NB4 (cell line): ENCODE measurements around the gene A4GALT.

Source experiments
- MYC ChIP-seq: IDR thresholded peaks from 2 replicates; pipeline ENCODE4 v1.6.1; 2011; ENCODE audit warnings: low read depth, low read length
- POLR2A ChIP-seq: IDR thresholded peaks from 2 replicates; pipeline ENCODE4 v1.6.1; 2011; ENCODE audit warnings: mild to moderate bottlenecking; ENCODE audit not compliant: insufficient read length; ENCODE audit errors: extremely low read depth
- TF ChIP-seq, protein P1 (sequence below): IDR thresholded peaks from one replicate; pipeline ENCODE4 v1.5.1; 2012; ENCODE audit warnings: low read depth, low read length
- TF ChIP-seq, protein P2 (sequence below): IDR thresholded peaks from 2 replicates; pipeline ENCODE4 v1.6.1; 2011; ENCODE audit warnings: low read depth, low read length

DNA sequence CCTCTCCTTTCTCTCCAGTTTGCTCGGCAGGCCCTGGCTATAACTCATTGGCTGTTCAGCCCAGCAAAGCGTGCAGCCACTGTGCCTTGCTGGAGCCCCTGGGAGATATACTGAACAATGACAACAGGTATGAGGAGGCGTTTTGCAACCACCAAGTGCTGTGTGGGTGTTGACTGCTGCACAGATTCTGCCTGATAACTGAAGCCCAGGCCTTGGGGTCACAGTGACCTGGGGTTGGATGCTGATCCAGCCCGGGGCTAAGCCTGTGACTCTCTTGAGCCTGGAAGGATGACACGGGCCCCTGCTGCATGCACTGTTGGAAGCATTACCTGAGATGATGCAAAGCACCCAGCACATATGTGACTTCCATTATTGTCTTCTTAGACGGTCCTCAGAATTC, 13.7 kb upstream of the A4GALT start:
- TF ChIP-seq, protein P1, sequence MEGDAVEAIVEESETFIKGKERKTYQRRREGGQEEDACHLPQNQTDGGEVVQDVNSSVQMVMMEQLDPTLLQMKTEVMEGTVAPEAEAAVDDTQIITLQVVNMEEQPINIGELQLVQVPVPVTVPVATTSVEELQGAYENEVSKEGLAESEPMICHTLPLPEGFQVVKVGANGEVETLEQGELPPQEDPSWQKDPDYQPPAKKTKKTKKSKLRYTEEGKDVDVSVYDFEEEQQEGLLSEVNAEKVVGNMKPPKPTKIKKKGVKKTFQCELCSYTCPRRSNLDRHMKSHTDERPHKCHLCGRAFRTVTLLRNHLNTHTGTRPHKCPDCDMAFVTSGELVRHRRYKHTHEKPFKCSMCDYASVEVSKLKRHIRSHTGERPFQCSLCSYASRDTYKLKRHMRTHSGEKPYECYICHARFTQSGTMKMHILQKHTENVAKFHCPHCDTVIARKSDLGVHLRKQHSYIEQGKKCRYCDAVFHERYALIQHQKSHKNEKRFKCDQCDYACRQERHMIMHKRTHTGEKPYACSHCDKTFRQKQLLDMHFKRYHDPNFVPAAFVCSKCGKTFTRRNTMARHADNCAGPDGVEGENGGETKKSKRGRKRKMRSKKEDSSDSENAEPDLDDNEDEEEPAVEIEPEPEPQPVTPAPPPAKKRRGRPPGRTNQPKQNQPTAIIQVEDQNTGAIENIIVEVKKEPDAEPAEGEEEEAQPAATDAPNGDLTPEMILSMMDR: no peak
- no peak for TF ChIP-seq MYC
- no peak for TF ChIP-seq POLR2A
- TF ChIP-seq, protein P2, sequence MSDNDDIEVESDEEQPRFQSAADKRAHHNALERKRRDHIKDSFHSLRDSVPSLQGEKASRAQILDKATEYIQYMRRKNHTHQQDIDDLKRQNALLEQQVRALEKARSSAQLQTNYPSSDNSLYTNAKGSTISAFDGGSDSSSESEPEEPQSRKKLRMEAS: no peak
